ENCODE data around the gene FAAP100.

DNA sequence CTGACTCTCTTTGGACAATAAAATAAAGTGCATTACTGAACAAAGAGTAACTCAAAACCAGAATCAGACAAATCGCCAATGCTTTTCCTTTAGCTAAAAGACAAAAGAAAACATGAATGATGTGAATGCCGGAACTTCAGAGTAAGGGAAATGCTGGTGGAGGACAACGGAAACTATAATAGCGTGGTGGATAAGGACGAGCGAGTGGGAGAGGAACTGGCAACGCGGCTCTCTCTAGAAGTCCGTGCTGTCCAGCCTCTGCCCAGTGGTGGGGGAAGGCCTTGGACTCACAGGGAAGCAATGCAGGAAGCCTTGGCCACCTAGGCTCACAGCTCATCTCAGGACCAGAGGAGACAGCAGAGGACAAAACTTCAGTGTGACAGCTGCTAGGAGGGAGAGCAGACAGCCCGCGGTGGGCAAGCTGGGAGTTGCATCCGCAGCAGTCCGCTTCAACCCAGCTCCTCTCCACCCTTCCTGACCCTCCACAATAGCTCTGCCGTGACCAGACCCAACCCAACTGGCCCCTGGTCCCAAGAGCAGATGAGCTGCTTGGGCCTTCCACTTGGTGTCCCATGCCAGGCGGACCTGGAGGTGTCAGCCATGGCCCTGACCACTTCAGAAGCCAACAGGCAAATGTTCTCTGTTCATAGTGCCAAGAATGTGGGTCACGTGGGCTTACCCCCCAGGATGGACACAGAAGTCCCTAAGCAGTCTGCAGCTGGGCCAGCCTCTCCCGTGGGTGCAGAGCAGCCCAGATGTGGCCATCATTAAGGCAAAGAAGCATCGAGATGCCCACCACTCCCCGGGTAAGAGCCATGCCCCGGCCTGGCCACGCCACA is 5.3 kb upstream of the FAAP100 start:
- TF ChIP-seq FOXA1 (IDR thresholded peaks at IDR 0.05) (no peak), FOXM1 (IDR thresholded peaks at IDR 0.05; ENCODE audit: borderline replicate concordance) (no peak), BHLHE40 (IDR thresholded peaks at IDR 0.05; ENCODE audit: borderline replicate concordance) (no peak), SP1 (IDR thresholded peaks at IDR 0.05) (no peak), L3MBTL2 (conservative IDR thresholded peaks at IDR 0.05) (no peak), ZNF384 (IDR thresholded peaks at IDR 0.05) (no peak), TARDBP (IDR thresholded peaks at IDR 0.05) (no peak), SUZ12 (IDR thresholded peaks at IDR 0.05) (no peak), NFRKB (IDR thresholded peaks at IDR 0.05) (no peak), FOXK2 (IDR thresholded peaks at IDR 0.05) (no peak), CTBP1 (IDR thresholded peaks at IDR 0.05; ENCODE audit: borderline replicate concordance) (no peak), HDGF (IDR thresholded peaks at IDR 0.05; ENCODE audit: borderline replicate concordance) (no peak), ELF4 (IDR thresholded peaks at IDR 0.05) (no peak)
- TF ChIP-seq, protein P1, sequence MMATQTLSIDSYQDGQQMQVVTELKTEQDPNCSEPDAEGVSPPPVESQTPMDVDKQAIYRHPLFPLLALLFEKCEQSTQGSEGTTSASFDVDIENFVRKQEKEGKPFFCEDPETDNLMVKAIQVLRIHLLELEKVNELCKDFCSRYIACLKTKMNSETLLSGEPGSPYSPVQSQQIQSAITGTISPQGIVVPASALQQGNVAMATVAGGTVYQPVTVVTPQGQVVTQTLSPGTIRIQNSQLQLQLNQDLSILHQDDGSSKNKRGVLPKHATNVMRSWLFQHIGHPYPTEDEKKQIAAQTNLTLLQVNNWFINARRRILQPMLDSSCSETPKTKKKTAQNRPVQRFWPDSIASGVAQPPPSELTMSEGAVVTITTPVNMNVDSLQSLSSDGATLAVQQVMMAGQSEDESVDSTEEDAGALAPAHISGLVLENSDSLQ (IDR thresholded peaks at IDR 0.05) = no peak

All from HEK293T (cell line).